Activated CD4-positive, alpha-beta T cell treated with anti-CD3 and anti-CD28 coated beads for 1 hour (primary cell): ENCODE results near the gene RTN3.
"Not testable (repeated sequence)": the region's sequence is repeated elsewhere in the genome, so short reads cannot be mapped to it uniquely, and the experiment has no call there.

Experiments used
- DNase-seq: peaks from one replicate; pipeline ENCODE4 v3.0.0-alpha.2; 2020

The RTN3 gene

GRCh38 chr11:63681321-63682065, at the start of gene RTN3:
Gene RTN3 (plus strand): TSS chr11:63681500. CDS start chr11:63681637, 137 bp downstream.
- DNase-seq: peak; percentile 99

- DNase-seq: peak; percentile 56
Measured at GRCh38 chr11:63635762-63636465, 45.4 kb upstream of the RTN3 start.

- DNase-seq: not testable (repeated sequence)
Measured at GRCh38 chr11:63638436-63638835, 42.9 kb upstream of the RTN3 start.

- no peak for DNase-seq
Measured at GRCh38 chr11:63639199-63639832, 42.0 kb upstream of the RTN3 start.

GRCh38 chr11:63641727-63642126, 39.6 kb upstream of the RTN3 start:
- DNase-seq: no peak

- no peak for DNase-seq
Measured at GRCh38 chr11:63643205-63643604, 38.1 kb upstream of the RTN3 start.

- DNase-seq: no peak
Measured at GRCh38 chr11:63652671-63653070, 28.6 kb upstream of the RTN3 start.

GRCh38 chr11:63660972-63661371, 20.3 kb upstream of the RTN3 start:
- DNase-seq: no peak

- no peak for DNase-seq
Measured at GRCh38 chr11:63663809-63664208, 17.5 kb upstream of the RTN3 start.

GRCh38 chr11:63666874-63667273, 14.4 kb upstream of the RTN3 start:
- DNase-seq: no peak

- DNase-seq: no peak
Measured at GRCh38 chr11:63667995-63668795, 13.1 kb upstream of the RTN3 start.

GRCh38 chr11:63670096-63670432, 11.2 kb upstream of the RTN3 start:
- DNase-seq: no peak

- DNase-seq: peak; percentile 11
Measured at GRCh38 chr11:63670433-63671321, 10.6 kb upstream of the RTN3 start.

GRCh38 chr11:63671322-63672155, 9.8 kb upstream of the RTN3 start, which contains the start of gene ATL3:
Gene ATL3 (minus strand): TSS chr11:63671376. CDS start chr11:63671335, 41 bp downstream.
- peak; percentile 92 for DNase-seq

- no peak for DNase-seq
Measured at GRCh38 chr11:63672156-63672463, 9.2 kb upstream of the RTN3 start.

- no peak for DNase-seq
Measured at GRCh38 chr11:63672936-63673539, 8.3 kb upstream of the RTN3 start.

- DNase-seq: no peak
Measured at GRCh38 chr11:63673579-63673978, 7.7 kb upstream of the RTN3 start.

- no peak for DNase-seq
Measured at GRCh38 chr11:63680834-63681320, 423 bp upstream of the RTN3 start.

- no peak for DNase-seq
Measured at GRCh38 chr11:63682066-63683021, 1.0 kb downstream of the RTN3 start.
